CD8-positive, alpha-beta memory T cell (primary cell): ENCODE data around the gene KAT6B. TPM values are rescaled to one million over a fixed set of nuclear protein-coding genes. Genes with fewer than 3 reads are reported as not detected.

Experiments used
- CTCF ChIA-PET: fragments of 350-600 bp; sonication (Branson Sonifier 250); formaldehyde crosslinking; loops from one replicate; lab custom pipeline; 2021; ENCODE audit warnings: antibody characterized with exemption; lab: Charles Lee
- POLR2A ChIA-PET: fragments of 350-600 bp; sonication (Branson Sonifier 250); formaldehyde crosslinking; loops from one replicate; lab custom pipeline; 2021; ENCODE audit warnings: antibody characterized with exemption; lab: Charles Lee
- DNase-seq, 5 donors: peaks; one replicate each; pipeline versions ENCODE4 v3.0.0 to v3.0.0-alpha.2; 2020 to 2022; ENCODE audit warnings: mixed read lengths in 1 of 5
- H3K27ac ChIP-seq: one replicate; pipeline ENCODE4 v1.7.0; 2013; ENCODE audit warnings: low read depth, mild to moderate bottlenecking, low read length, moderate library complexity
- H3K27me3 ChIP-seq: 2 replicates; pipeline ENCODE4 v1.7.0; 2013; ENCODE audit warnings: low read length, mild to moderate bottlenecking; ENCODE audit not compliant: insufficient read depth, poor library complexity, severe bottlenecking
- H3K36me3 ChIP-seq: 2 replicates; pipeline ENCODE4 v1.7.0; 2013; ENCODE audit warnings: mild to moderate bottlenecking, low read length, moderate library complexity; ENCODE audit not compliant: insufficient read depth
- H3K4me1 ChIP-seq: 2 replicates; pipeline ENCODE4 v1.7.0; 2013; ENCODE audit warnings: mild to moderate bottlenecking, low read length, moderate library complexity; ENCODE audit not compliant: insufficient read depth
- H3K4me3 ChIP-seq: 2 replicates; pipeline ENCODE4 v1.7.0; 2013; ENCODE audit warnings: mild to moderate bottlenecking, low read length
- H3K9me3 ChIP-seq: 2 replicates; pipeline ENCODE4 v1.7.0; 2013; ENCODE audit warnings: mild to moderate bottlenecking, low read length
- H3K27ac Mint-ChIP-seq, 8 donors: one replicate each; pipeline ENCODE4 v1.8.0; 2020 to 2021; ENCODE audit warnings: mixed read lengths in 8 of 8, mild to moderate bottlenecking in 6 of 8, inconsistent platforms in 3 of 8, moderate library complexity in 3 of 8
- H3K27me3 Mint-ChIP-seq, 2 donors: one replicate each; pipeline ENCODE4 v1.8.0; 2020 to 2021; ENCODE audit warnings: mixed read lengths in 2 of 2, mild to moderate bottlenecking in 1 of 2, moderate library complexity in 1 of 2
- H3K36me3 Mint-ChIP-seq, 3 donors: one replicate each; pipeline ENCODE4 v1.8.0; 2020 to 2021; ENCODE audit warnings: mixed read lengths in 3 of 3, inconsistent platforms in 1 of 3, mild to moderate bottlenecking in 1 of 3
- H3K4me1 Mint-ChIP-seq, 3 donors: one replicate each; pipeline ENCODE4 v1.8.0; 2020 to 2021; ENCODE audit warnings: mixed read lengths in 3 of 3, inconsistent platforms in 1 of 3, mild to moderate bottlenecking in 1 of 3
- H3K4me3 Mint-ChIP-seq, 7 donors: one replicate each; pipeline ENCODE4 v1.8.0; 2020 to 2021; ENCODE audit warnings: mixed read lengths in 7 of 7, mild to moderate bottlenecking in 6 of 7, moderate library complexity in 4 of 7, inconsistent platforms in 2 of 7
- H3K9me3 Mint-ChIP-seq, 5 donors: one replicate each; pipeline ENCODE4 v1.8.0; 2020 to 2022; ENCODE audit warnings: mixed read lengths in 5 of 5, mild to moderate bottlenecking in 3 of 5, moderate library complexity in 2 of 5, inconsistent platforms in 1 of 5
- polyA plus RNA-seq: library from polyadenylated mRNA; unstranded; fragments of 300-500 nt; fragmentation: Illumina TruSeq; gene quantifications from one replicate; pipeline ENCODE4 v1.2.3, GENCODE V29; 2021
- total RNA-seq, 2 experiments: library from RNA; stranded (reverse); gene quantifications; one replicate each; pipeline ENCODE4 v1.2.3, GENCODE V29; 2021

Gene KAT6B
- total and polyA plus RNA-seq, 3 experiments from 2014 or later: 21.8 to 32.8 (median 23.6) TPM

DNA sequence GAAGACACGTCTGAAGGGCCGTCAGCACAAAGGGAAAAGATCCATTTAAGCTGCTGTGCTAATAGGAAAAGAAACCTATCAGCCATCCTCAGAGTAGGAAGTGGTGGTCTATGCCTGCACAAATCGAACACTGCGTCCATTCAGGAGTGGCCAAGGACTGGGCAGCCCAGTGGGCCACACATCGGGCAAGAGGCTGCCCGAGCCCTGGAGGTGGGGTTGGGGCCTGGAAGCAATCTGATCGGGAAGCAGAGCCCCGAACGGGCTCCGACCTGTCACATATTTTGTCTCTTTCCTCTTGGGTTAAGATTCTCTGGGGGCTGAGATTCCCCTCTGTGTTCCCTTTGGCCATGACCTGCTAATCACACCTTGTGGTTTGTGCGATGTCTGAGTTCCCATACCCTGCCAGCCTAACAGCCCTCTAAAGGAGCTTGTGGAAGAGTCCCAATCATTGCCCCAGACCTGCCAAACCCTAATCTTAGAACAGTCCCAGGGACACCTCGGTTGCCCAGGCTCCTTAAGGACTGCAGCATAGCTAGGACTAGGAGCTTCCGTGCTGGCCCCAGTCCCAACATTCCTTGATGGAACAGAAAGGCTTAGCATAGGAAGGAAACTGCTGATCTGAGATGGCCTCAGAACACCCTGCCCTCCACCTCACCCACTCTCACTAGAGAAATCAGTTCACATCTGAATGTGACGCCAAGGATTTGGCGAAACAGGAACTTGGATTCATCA lies 207.2 kb downstream of the KAT6B start:
- H3K4me1 ChIP-seq: no peaks in the 10 kb centered on the region
- DNase-seq: no peak
- POLR2A ChIA-PET: no interaction called here
- no peaks in the 10 kb centered on the region for H3K9me3 ChIP-seq
- Mint-ChIP-seq H3K27ac (peak overlapping the region in 4 of 8 donors; percentile 4 to 66 (median 34)), H3K9me3 (no peaks in the 10 kb centered on the region), H3K27me3 (no peaks in the 10 kb centered on the region), H3K4me1 (peaks cover 9 to 14% (median 13%) of the 10 kb centered on the region in 3 donors), H3K36me3 (peaks cover 2 to 33% (median 21%) of the 10 kb centered on the region in 3 donors), H3K4me3 (no peak overlapping the region)
- CTCF ChIA-PET: no interaction called here
- peaks cover 19% of the 10 kb centered on the region for H3K36me3 ChIP-seq
- no peak overlapping the region for H3K27ac ChIP-seq
- no peaks in the 10 kb centered on the region for H3K27me3 ChIP-seq
- H3K4me3 ChIP-seq: no peak overlapping the region

DNA sequence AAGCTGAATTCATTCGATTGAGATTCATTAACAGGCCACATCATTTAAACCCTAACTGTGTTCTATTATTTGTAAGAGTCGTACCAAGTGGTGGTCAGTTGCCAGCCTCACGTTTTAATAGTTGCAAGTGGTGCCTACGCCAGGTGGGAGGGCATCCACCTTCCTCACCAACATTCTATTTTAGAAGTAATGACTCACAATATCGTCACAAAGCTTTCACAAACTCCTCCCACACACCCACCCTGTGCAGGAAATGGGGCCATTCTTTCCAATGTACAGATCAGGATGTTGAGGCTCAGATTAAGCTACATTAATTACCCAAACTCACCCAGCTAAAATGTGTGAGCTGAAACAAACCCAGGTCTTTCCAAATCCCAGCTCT lies 207.7 kb downstream of the KAT6B start:
- CTCF ChIA-PET: no interaction called here
- Mint-ChIP-seq H3K27me3 (no peaks in the 10 kb centered on the region), H3K27ac (peak overlapping the region in 5 of 8 donors; percentile 4 to 66 (median 34)), H3K4me1 (peaks cover 9 to 14% (median 13%) of the 10 kb centered on the region in 3 donors), H3K36me3 (peaks cover 0 to 27% (median 16%) of the 10 kb centered on the region in 3 donors), H3K4me3 (no peak overlapping the region), H3K9me3 (no peaks in the 10 kb centered on the region)
- no peak for DNase-seq
- Histone ChIP-seq H3K36me3 (peaks cover 13% of the 10 kb centered on the region), H3K27ac (no peak overlapping the region), H3K27me3 (no peaks in the 10 kb centered on the region), H3K4me1 (no peaks in the 10 kb centered on the region), H3K4me3 (no peak overlapping the region), H3K9me3 (no peaks in the 10 kb centered on the region)
- POLR2A ChIA-PET: no interaction called here

DNA sequence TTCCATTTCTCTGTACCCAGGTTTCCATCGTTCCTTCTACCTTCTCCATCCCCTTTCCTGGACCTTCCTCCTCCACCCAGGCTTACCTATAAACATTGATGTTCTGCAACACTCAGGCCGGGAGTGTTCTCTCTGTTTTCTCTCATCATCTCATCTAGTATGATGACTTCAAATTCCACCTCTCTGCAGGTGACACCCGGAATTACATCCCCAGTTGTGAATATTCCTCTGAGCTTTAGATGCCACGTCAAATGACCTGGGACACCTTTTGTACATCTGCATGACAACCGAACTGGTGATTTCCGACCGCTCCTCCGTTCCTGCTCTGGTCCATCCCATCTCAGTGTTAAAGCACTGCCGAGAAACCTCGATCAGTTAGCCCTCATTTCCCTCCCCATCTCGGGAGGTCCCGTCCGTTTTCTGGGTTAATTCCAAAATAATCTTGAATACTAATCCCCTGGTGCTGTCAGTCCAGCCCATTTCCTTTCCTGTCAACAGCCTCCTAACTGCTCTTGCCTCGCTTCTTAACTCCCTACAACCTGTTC lies 208.4 kb downstream of the KAT6B start:
- peak overlapping the region in 3 of 8 donors; percentile 28 to 34 (median 30) for H3K27ac Mint-ChIP-seq
- peaks cover 0 to 21% (median 10%) of the 10 kb centered on the region in 3 donors for H3K36me3 Mint-ChIP-seq
- no peak for DNase-seq
- no peaks in the 10 kb centered on the region for H3K27me3 Mint-ChIP-seq
- peaks cover 9 to 14% (median 13%) of the 10 kb centered on the region in 3 donors for H3K4me1 Mint-ChIP-seq
- H3K4me1 ChIP-seq: no peaks in the 10 kb centered on the region
- H3K27ac ChIP-seq: no peak overlapping the region
- ChIA-PET POLR2A (no interaction called here), CTCF (no interaction called here)
- H3K9me3 ChIP-seq: no peaks in the 10 kb centered on the region
- H3K36me3 ChIP-seq: peaks cover 11% of the 10 kb centered on the region
- H3K4me3 ChIP-seq: no peak overlapping the region
- H3K9me3 Mint-ChIP-seq: no peaks in the 10 kb centered on the region
- no peaks in the 10 kb centered on the region for H3K27me3 ChIP-seq
- no peak overlapping the region for H3K4me3 Mint-ChIP-seq

DNA sequence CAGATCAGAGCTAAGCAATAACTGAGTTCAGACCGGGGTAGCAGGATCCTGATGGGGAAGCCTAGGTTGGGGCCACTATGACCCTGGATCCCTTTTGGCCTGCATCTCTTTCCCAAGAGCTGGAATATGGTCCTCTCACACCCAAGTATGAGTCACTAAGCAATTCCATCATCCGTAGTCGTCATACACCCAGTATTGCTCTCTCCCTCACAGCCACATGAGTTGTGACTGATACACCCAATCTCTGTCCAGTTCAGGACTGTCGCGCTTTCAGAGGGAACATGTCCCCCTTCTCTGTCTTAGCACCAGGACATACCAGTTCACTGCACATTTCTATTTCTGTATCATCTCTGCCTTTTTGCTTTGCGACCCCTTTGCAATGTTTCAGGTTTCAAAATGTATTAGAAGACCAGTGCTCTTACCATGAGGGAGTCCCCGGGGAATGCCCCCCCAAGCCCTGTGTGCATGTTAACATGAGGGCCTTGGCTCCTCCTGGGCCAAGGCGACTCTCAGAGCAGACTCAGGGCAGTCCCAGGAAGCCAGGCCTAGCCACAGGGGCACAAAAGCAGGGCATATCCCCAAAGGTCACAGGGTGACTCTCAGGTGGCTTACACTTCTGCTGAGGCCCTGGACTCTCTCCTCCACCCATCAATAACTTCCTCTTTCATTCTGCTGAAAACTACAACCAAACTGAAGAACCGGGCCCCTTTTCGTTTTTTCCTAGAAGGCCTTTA lies 209.7 kb downstream of the KAT6B start:
- CTCF ChIA-PET: no interaction called here

DNA sequence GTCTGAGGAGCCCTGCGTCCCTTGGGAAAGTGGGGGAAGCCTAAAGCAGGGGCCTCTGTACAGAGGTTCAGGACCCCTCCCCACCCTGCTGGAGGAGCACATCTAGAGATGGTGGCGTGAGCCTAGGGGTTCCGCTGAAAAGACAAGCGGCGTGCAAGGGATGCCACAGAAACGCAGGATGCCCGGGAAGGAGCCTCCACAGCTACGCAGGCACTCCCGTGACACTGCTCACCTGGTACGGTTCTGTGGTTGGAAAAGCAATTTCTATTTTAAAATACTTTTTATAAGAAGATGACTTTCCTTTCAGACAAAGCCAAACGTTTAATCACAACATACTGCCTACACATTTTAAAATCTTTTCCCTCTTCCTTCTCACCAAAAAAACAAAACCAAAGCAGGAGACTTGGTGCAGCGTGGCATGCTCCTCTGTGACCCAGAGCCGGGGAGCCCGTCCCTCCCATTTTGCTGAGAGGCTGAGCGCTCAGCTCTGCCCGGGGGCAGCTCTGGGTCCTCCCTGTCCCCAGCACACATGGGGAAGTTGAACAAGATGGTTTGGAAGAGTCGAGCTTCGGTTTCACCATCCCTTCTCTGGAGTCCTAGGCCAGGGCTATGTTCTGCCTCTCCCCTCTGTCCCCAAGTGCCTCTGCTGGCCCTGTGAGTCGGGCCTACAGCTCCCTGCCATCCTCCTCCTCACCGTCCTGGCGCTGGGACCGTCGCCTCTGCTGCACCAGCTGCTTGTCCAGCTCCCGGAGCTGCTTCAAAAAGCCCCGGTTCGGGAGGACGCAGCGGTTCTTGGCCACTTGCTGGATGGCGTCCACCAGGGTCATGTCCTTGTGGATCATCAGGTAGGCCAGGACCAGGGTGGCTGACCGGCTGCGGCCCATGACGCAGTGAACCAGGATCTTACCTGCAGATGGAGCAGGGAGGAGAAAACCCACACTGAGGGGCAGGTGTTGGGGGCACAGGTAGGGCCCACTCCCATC lies 211.1 kb downstream of the KAT6B start:
- H3K36me3 ChIP-seq: no peaks in the 10 kb centered on the region
- POLR2A ChIA-PET: no interaction called here
- no peak overlapping the region for H3K4me3 Mint-ChIP-seq
- peaks cover 9 to 14% (median 13%) of the 10 kb centered on the region in 3 donors for H3K4me1 Mint-ChIP-seq
- DNase-seq: no peak
- no peaks in the 10 kb centered on the region for H3K27me3 Mint-ChIP-seq
- H3K36me3 Mint-ChIP-seq: peaks cover 0 to 5% (median 0%) of the 10 kb centered on the region in 3 donors
- H3K9me3 Mint-ChIP-seq: no peaks in the 10 kb centered on the region
- no peak overlapping the region for H3K27ac Mint-ChIP-seq
- H3K27ac ChIP-seq: no peak overlapping the region
- H3K9me3 ChIP-seq: no peaks in the 10 kb centered on the region
- H3K4me3 ChIP-seq: no peak overlapping the region
- no peaks in the 10 kb centered on the region for H3K4me1 ChIP-seq
- CTCF ChIA-PET: no interaction called here
- no peaks in the 10 kb centered on the region for H3K27me3 ChIP-seq

More for the DNA sequence above, 209.7 kb downstream of the KAT6B start:
- Histone ChIP-seq H3K27ac (no peak overlapping the region), H3K36me3 (no peaks in the 10 kb centered on the region), H3K4me1 (no peaks in the 10 kb centered on the region), H3K9me3 (no peaks in the 10 kb centered on the region), H3K4me3 (no peak overlapping the region), H3K27me3 (no peaks in the 10 kb centered on the region)
- POLR2A ChIA-PET: no interaction called here
- Mint-ChIP-seq H3K4me3 (no peak overlapping the region), H3K36me3 (peaks cover 0 to 7% (median 1%) of the 10 kb centered on the region in 3 donors), H3K9me3 (no peaks in the 10 kb centered on the region), H3K27me3 (no peaks in the 10 kb centered on the region), H3K27ac (peak overlapping the region in 3 of 8 donors; percentile 11 to 83 (median 44)), H3K4me1 (peaks cover 9 to 14% (median 13%) of the 10 kb centered on the region in 3 donors)
- DNase-seq: no peak

DNA sequence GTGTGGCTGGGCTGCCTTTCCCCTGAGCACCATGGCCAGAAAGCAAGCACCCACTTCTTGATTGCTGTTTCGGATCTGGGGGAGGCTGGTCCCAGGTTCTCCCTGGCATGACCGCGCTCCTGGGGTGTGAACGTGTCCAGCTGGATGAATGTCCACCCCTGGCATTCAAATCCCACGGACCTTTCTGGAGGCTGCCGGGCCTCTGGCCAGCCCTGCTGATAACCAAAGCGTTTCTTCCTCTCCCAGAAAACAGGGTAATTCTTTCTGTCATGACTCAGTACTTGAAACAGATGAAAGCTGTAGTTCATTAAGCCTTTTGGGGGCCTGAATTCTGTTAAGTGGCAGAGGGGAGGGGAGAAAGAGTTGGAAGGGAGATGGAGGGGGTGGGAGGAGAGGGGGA lies 211.9 kb downstream of the KAT6B start:
- no peak overlapping the region for H3K27ac Mint-ChIP-seq
- H3K4me1 Mint-ChIP-seq: peaks cover 10 to 13% (median 11%) of the 10 kb centered on the region in 3 donors
- CTCF ChIA-PET: no interaction called here

DNA sequence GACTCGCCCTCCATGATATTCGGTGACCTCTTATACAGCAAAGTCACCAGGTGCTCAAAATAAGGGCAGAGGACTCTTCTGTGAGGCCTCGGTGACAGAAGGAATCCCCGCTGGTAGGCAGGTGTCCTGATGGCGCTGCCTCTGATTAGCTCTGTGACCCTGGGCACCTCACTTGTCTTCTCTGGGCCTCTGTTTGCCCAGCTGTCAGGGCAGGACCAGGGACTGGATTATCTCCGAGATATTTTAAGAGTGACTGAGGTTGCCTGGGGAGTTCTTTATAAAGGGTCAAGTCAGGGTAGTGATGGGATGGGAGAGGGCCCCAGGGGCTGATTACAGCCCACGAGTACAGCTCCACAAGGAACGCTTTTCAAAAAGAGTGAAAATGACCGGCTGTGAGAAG lies 214.2 kb downstream of the KAT6B start:
- Histone ChIP-seq H3K4me3 (no peak overlapping the region), H3K36me3 (no peaks in the 10 kb centered on the region), H3K9me3 (no peaks in the 10 kb centered on the region), H3K27me3 (no peaks in the 10 kb centered on the region), H3K27ac (no peak overlapping the region), H3K4me1 (peaks cover 7% of the 10 kb centered on the region)
- H3K9me3 Mint-ChIP-seq: no peaks in the 10 kb centered on the region
- H3K27me3 Mint-ChIP-seq: peaks cover 0 to 6% of the 10 kb centered on the region in 2 donors
- no peaks in the 10 kb centered on the region for H3K36me3 Mint-ChIP-seq
- H3K4me3 Mint-ChIP-seq: no peak overlapping the region
- DNase-seq: no peak
- POLR2A ChIA-PET: interaction anchor here (0.5 kb wide), 1 partner anchor 513 kb away, joined by 3 read pairs; no protein-coding TSS in a partner anchor
- CTCF ChIA-PET: no interaction called here
- peak overlapping the region in 1 of 8 donors; percentile 34 for H3K27ac Mint-ChIP-seq
- H3K4me1 Mint-ChIP-seq: peaks cover 5 to 12% (median 12%) of the 10 kb centered on the region in 3 donors

More for the DNA sequence above, 211.9 kb downstream of the KAT6B start:
- H3K27ac ChIP-seq: no peak overlapping the region
- POLR2A ChIA-PET: no interaction called here
- H3K36me3 ChIP-seq: no peaks in the 10 kb centered on the region
- no peaks in the 10 kb centered on the region for H3K27me3 ChIP-seq
- no peaks in the 10 kb centered on the region for H3K9me3 ChIP-seq
- H3K27me3 Mint-ChIP-seq: no peaks in the 10 kb centered on the region
- no peak overlapping the region for H3K4me3 Mint-ChIP-seq
- no peaks in the 10 kb centered on the region for H3K9me3 Mint-ChIP-seq
- no peaks in the 10 kb centered on the region for H3K4me1 ChIP-seq
- no peak overlapping the region for H3K4me3 ChIP-seq
- no peaks in the 10 kb centered on the region for H3K36me3 Mint-ChIP-seq
- no peak for DNase-seq
